HG02623 (cell line): ENCODE measurements around the gene UBE2I.
A peak's percentile ranks its signal among the peaks of the same experiment; 100 is the strongest.
"Not testable (repeated sequence)": the region's sequence is repeated elsewhere in the genome, so short reads cannot be mapped to it uniquely, and the experiment has no call there.

Source experiments
- ATAC-seq: cut with Tn5 transposase; IDR thresholded peaks from one replicate; pipeline ENCODE4 v1.9.1; 2021; ENCODE audit warnings: moderate library complexity; ENCODE audit not compliant: unreplicated experiment

The UBE2I gene

DNA sequence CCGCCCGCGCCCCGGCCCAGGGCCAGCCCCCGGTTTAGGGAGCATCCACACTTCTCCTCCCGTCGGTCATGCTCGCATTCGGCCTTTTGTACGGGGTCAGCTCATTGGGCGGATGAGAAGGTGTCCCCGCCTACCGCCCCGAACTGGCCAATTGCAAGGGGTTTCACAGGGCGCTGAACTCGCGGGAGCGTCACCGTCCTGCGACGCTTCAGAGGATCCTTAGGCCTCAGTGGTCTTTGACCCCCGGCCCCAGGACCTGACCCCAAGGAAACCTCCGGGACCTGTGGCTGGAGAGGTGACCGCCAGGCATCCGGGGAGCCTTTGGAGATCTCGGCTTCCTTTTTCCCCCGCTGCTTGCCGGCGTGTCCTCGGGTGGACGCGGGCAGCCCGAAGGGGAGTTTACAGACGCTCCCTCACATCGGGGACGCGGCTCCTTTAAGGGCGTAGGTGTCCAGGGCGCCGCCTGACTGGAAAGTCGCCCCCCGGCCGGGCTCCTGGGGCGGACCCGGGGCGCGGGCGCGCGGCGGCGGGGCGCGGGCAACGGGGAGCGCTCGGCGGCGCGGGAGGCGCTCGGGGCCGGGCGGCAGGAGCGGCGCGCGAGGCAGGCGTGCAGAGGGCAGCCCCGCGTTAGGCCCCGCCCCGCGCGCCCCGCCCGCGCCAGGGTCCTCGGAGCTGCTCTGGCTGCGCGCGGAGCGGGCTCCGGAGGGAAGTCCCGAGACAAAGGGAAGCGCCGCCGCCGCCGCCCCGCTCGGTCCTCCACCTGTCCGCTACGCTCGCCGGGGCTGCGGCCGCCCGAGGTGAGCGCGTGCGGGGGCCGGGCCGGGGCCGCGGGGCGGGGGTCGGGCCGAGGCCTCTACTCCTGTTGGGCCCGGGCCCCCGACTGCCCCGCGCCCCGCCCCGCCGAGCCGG is at the start of gene UBE2I:
Gene UBE2I (plus strand): TSS at position 660 of the 909 bp plus-strand sequence. CDS start 4,395 bp downstream, outside the sequence.
- ATAC-seq, result peak; percentile 59

DNA sequence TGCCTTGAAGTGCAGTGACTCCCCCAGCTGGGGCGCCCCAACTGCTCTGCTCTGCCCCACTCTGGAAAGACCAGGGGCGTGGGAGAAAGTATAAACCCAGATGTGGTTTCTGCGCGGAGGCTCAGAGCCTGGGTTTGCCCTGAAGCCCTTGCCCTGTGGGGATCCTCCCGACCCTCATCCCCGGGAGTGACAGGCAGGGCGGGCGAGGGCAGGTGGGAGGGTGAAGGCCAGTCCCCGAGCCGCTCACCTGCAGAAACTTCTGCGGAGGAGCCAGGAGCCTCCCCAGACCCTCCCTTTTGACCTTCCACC is 49.7 kb upstream of the UBE2I start:
- ATAC-seq, result no peak

DNA sequence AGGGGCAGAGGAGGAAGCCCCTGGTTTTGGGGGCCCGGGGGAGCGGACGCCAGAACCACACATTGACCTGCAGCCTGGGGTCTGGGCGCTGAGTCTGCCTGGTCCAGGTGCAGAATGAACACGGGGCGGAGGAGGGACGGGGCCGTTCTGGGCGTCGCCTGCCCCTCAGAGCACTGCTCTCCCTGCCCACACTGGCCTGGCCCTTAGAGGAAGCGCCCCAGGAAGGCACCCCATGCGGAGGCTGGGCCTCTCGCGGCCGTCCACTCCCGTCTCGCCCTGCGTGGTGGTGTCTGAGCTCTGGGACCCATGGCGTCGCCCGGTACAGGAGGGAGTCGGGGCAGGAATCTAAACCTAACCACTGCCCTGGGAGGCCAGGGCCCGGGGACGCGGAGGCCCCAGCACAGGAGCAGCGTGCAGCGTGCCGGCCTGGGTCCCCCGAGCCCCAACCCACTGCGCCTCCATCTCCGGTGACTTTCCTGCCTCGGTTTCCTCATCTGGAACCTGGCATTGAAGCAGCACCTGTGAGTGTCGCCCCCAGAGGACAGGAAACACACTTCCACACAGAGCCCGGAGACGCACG is 49.2 kb upstream of the UBE2I start:
- no peak for ATAC-seq

DNA sequence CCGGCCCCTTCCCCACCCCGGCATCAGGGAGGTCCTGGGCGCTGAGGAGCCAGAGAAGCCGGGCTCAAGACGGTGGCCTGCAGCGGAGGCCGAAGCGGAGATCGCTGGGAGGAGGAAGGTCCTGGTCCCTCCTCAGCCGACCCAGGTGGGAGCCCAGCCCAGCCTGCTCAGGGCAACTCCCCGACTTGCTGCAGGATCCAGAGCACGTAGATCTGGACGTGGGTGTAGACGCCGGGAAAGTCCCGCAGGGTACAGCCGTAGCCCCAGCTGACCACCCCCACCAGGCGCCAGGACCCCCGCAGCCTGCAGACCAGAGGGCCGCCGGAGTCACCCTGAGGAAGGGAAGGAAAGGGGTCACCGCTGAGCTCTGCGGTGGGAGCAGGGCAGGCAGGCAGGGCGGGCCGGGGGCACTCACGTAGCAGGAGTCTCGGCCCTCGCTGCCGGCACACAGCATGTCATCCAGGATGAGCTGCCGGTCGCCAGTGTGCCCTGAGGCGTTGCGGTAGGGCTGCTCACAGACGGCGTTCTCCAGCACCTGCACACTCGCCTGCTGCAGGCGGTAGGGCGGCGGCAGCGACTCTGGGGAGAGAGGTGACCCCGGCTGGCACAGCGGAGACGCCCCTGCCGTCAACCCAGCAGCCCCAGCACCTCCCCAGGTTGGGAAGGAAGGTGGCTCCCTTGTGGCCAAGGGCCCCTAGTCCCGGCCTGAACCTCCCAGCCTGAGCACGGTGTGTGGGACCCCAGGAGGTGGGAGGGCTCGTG is 48.1 kb upstream of the UBE2I start:
- ATAC-seq, result no peak

DNA sequence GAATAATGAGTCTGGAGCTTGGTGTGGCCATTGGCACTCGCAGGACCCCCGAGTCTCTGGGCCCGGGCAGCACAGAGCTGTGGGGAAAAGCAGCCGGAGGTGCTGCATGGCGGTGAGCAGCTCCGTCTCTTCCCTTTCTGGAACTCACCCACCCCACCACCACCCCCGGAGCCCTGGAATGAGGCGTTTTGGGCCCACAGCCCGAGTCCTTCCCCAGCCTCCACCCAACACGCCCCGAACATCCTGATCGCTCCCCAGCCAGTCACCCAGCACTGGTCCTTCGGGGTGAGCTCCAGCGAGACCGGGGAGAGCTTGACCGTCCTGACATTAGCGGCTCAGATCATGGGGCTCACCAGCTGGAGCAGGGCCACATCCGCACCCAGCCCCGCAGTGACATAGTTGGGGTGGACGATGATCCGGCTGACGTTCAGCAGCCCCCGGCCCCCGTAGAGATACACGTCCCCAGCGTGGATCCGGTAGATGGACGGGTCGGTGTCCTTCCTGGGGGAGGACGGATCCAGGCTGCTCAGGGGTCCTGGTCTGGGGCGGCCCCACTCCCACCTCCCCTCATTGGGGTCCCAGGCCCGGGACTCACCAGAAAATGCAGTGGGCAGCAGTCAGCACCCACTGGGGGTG is 47.1 kb upstream of the UBE2I start:
- no peak for ATAC-seq

GRCh38 chr16:1262846-1263221 is 46.6 kb upstream of the UBE2I start:
- ATAC-seq, result no peak

DNA sequence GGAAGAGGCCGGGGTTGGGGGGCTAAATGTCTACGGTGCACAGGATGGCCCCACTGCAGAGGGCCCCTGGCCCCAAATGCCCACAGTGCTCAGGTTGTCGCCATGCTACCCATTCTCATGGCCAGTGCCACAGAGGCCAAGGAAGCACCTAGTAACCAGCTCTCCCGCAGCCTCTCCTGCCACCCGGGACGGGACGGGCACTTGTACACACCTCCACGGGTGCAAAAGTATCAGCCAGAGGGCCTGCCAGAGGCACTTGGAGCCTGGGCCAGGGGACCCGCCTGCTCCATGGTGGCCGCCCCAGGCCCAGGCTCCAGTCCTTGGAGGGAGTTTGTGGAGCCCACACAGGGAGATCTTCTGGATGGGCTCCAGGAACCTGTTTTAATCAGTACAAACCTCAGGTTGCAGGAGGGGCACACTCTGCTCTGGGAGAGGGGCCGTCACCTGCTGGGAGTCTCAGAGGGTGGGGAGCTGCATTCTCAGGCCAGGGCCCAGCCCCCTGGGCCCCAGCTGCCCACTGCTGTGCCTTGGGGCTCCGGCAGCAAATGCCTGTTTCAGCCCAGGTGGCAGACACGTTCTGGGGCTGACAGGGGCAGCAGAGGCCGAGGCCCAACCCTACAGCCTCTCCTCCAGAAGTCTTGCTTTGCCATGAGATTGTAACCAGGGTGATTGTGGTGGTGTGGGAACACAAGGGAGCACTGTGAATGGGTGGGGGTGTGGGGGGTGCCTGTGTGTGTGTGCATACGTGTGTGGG is 45.7 kb upstream of the UBE2I start:
- no peak for ATAC-seq

- no peak for ATAC-seq
Measured at GRCh38 chr16:1264345-1265089, 44.9 kb upstream of the UBE2I start.

GRCh38 chr16:1265090-1265630 is 44.3 kb upstream of the UBE2I start:
- ATAC-seq, result no peak

DNA sequence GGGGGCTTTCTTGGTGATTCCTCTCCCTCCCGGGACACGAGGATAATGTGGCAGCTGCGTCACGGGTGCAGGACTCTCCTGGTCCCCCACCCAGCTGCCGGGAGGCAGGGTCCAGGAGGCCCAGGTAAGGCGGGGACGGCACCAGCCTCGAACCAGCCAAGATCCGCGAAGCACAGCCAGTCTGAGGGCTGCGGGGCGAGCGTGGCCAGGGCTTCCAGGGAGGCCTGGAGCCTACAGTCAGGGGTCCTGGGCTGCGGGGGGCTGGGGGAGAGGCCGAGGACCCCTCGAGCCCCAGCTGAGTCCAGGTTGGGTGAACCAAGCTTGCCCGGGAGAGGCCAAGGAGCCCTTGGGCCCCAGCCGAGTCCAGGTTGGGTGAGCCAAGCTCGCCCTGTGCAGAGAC is 43.6 kb upstream of the UBE2I start:
- ATAC-seq, result no peak

- not testable (repeated sequence) for ATAC-seq
Measured at GRCh38 chr16:1269418-1269817, 40.0 kb upstream of the UBE2I start.

DNA sequence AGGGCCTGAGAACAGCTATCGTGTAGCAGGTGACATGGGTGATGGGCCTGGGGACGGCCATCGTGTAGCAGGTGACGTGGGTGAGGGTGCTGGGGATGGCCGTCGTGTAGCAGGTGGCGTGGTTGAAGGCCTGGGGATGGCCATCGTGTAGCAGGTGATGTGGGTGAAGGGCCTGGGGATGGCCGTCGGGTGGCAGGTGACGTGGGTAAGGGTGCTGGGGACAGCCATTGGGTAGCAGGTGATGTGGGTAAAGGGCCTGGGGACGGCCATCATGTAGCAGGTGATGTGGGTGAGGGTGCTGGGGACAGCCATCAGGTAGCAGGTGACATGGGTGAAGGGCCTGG is 38.1 kb upstream of the UBE2I start:
- no peak for ATAC-seq

GRCh38 chr16:1271724-1272413 is 37.6 kb upstream of the UBE2I start:
- ATAC-seq, result not testable (repeated sequence)

DNA sequence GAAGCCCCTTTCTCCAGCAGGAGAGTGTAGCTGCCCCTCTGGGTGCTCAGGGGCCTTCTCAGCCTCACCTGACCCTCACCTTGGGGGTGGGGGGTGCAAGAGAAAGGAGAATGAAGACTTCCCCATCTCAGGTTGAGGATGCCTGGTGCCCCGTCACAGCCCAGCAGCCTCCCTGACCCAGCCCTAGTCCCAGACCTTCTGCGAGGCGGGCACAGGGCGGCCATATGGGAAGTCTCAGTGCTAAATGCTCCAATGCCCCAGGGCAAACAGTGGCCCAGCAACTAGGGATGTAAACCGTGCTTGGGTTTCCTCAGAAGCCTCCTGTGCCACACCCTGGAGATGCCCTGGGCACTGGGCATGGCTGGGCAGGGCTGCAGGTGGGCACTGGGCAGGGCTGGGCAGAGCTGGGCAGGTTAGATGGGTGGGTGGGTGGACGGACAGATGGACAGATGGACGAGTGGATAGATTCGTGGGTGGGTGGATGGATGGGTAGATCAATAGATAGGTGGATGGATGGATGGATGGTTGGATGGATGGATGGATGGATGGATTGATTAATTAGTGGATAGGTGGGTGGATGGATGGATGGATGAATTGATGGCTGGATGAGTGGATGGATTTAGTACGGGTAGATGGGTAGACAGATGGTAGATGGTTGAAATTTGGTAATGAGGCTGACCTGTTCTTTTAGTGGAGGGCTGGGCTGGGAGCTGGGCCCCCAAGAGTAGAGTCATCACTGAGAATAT is 36.8 kb upstream of the UBE2I start:
- no peak for ATAC-seq

- no peak for ATAC-seq
Measured at GRCh38 chr16:1273816-1274215, 35.6 kb upstream of the UBE2I start.

DNA sequence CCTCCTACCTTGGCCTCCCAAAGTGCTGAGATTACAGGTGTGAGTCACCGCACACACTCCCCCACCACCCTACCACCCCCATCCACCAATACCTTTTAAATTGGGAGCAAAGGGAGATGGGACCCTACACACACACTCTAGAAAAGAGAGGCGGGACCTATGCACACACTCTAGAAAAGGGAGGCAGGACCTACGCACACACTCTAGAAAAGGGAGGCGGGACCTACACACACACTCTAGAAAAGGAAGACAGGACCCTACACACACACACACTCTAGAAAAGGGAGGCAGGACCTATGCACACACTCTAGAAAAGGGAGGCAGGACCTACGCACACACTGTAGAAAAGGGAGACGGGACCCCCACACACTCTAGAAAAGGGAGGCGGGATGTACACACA is 34.7 kb upstream of the UBE2I start:
- no peak for ATAC-seq

DNA sequence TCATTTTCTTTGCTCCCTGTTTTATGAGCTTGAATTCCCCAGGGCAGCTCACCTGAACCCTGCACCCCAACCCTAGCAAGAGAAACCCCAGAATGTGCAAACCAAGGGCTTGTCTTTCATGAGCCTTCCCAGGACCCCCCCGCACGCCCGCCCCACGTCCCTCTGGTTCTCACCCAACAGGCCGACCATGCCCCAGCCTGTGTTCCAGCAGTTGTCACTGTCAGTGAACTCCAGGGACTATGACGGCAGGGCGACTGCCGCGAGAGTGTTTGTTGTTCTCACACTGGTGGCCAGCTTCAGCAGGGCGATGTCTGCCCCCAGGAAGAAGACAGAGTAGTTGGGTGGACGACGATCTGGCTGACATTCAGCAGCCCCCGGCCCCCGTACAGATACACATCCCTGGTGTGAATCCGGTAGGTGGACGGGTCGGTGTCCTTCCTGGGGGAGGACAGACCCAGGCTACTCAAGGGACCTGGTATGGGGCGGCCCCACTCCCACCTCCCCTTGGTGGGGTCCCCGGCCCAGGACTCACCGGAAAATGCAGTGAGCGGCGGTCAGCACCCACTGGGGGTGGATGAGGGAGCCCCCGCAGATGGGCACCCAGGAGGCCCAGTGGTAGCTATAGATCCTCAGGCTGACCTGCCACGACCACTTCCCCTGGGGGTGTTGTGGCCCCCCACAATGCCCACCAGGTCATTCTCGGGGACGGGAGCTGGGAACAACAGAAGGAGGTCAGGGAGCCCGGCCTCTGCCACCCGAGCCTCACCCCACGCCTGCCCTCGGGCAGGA is 33.5 kb upstream of the UBE2I start:
- ATAC-seq, result no peak

- ATAC-seq, result no peak
Measured at GRCh38 chr16:1276580-1276878, 32.9 kb upstream of the UBE2I start.
